ENCODE data around the gene FAM170A.

- TF ChIP-seq SIN3A (IDR thresholded peaks at IDR 0.05; ENCODE audit: borderline replicate concordance, insufficient read depth, low read depth, low read length) (no peak), CTCF (IDR thresholded peaks at IDR 0.05) (no peak)
Measured at GRCh38 chr5:119666542-119666941, 37.2 kb downstream of the FAM170A start.

Data from Panc1 (cell line).